Fibroblast of skin of abdomen (primary cell): ENCODE results near the gene SORCS3.

Experiments
- DNase-seq: peaks from one replicate; pipeline ENCODE4 v3.0.0-alpha.2; 2013

The SORCS3 gene

GRCh38 chr10:104646146-104646545, 5.1 kb downstream of the SORCS3 start:
- no peak for DNase-seq

- no peak for DNase-seq
Measured at GRCh38 chr10:104648421-104648820, 7.3 kb downstream of the SORCS3 start.

GRCh38 chr10:104650072-104650471, 9.0 kb downstream of the SORCS3 start:
- DNase-seq = no peak

GRCh38 chr10:104650635-104651331, 9.7 kb downstream of the SORCS3 start:
- no peak for DNase-seq

- no peak for DNase-seq
Measured at GRCh38 chr10:104657036-104657435, 15.9 kb downstream of the SORCS3 start.

- peak; percentile 75 for DNase-seq
Measured at GRCh38 chr10:104657457-104657856, 16.4 kb downstream of the SORCS3 start.

- no peak for DNase-seq
Measured at GRCh38 chr10:104658067-104658466, 17.0 kb downstream of the SORCS3 start.

GRCh38 chr10:104659809-104660208, 18.7 kb downstream of the SORCS3 start:
- DNase-seq = no peak

GRCh38 chr10:104663076-104663475, 22.0 kb downstream of the SORCS3 start:
- no peak for DNase-seq

- no peak for DNase-seq
Measured at GRCh38 chr10:104663563-104663962, 22.5 kb downstream of the SORCS3 start.

GRCh38 chr10:104664205-104664604, 23.1 kb downstream of the SORCS3 start:
- DNase-seq = no peak

- DNase-seq = no peak
Measured at GRCh38 chr10:104665174-104665573, 24.1 kb downstream of the SORCS3 start.

GRCh38 chr10:104666106-104666505, 25.0 kb downstream of the SORCS3 start:
- DNase-seq = no peak

- no peak for DNase-seq
Measured at GRCh38 chr10:104676874-104677273, 35.8 kb downstream of the SORCS3 start.

GRCh38 chr10:104678658-104679057, 37.6 kb downstream of the SORCS3 start:
- DNase-seq = no peak

- DNase-seq = peak; percentile 37
Measured at GRCh38 chr10:104680467-104681401, 39.6 kb downstream of the SORCS3 start.

- no peak for DNase-seq
Measured at GRCh38 chr10:104681485-104681884, 40.4 kb downstream of the SORCS3 start.

GRCh38 chr10:104683567-104683966, 42.5 kb downstream of the SORCS3 start:
- no peak for DNase-seq

- DNase-seq = no peak
Measured at GRCh38 chr10:104686829-104687228, 45.7 kb downstream of the SORCS3 start.

GRCh38 chr10:104688251-104689042, 47.4 kb downstream of the SORCS3 start:
- no peak for DNase-seq

- DNase-seq = no peak
Measured at GRCh38 chr10:104689105-104689504, 48.0 kb downstream of the SORCS3 start.

- no peak for DNase-seq
Measured at GRCh38 chr10:104689547-104689946, 48.5 kb downstream of the SORCS3 start.

GRCh38 chr10:104690101-104690500, 49.0 kb downstream of the SORCS3 start:
- DNase-seq = no peak
